Testis (tissue), 3 donors: ENCODE data around the gene MAPRE2. TPM values are rescaled to one million over a fixed set of nuclear protein-coding genes. Genes with fewer than 3 reads are reported as not detected.

Experiments used
- DNase-seq: peaks from one replicate; pipeline ENCODE4 v3.0.0-alpha.2; 2019
- H3K27ac ChIP-seq, 2 donors: fragments of 200-600 bp; sonication (generic); one replicate each; pipeline ENCODE4 v1.5.1; 2019
- H3K27me3 ChIP-seq: fragments of 200-600 bp; sonication (generic); one replicate; pipeline ENCODE4 v1.5.1; 2019
- H3K36me3 ChIP-seq: fragments of 200-600 bp; sonication (generic); one replicate; pipeline ENCODE4 v1.5.1; 2017; ENCODE audit warnings: low read depth; ENCODE audit errors: missing control alignments
- H3K4me1 ChIP-seq: fragments of 200-600 bp; sonication (generic); one replicate; pipeline ENCODE4 v1.5.1; 2019
- H3K4me3 ChIP-seq, 2 donors: fragments of 200-600 bp; sonication (generic); one replicate each; pipeline ENCODE4 v1.5.1; 2017 to 2019
- H3K9me3 ChIP-seq: fragments of 200-600 bp; sonication (generic); one replicate; pipeline ENCODE4 v1.5.1; 2017
- CTCF ChIP-seq, 3 experiments: fragments of 450-650 bp in 2 of 3; fragments of 200-600 bp in 1 of 3; sonication (generic) in 1 of 3; IDR thresholded peaks; one replicate each; pipeline ENCODE4 v1.5.1; 2016 to 2019; ENCODE audit warnings: antibody characterized with exemption in 3 of 3, mild to moderate bottlenecking in 2 of 3, moderate library complexity in 1 of 3
- POLR2A ChIP-seq: fragments of 450-650 bp; IDR thresholded peaks from one replicate; pipeline ENCODE4 v1.6.1; 2017; ENCODE audit warnings: antibody characterized with exemption, mild to moderate bottlenecking, moderate library complexity
- WGBS, 2 donors: methylation state at CpG; one replicate each; pipeline ENCODE4 v1.1.5; 2018; 5-methylcytosine and 5-hydroxymethylcytosine counted together
- intact Hi-C: fragments of 100-400 bp; cut with DNase I; formaldehyde crosslinking; loops from one replicate; pipeline ENCODE4 v1.15.1; 2023; ENCODE audit warnings: low total_unique reads
- polyA plus RNA-seq: library from polyadenylated mRNA; stranded (reverse); fragments of 350-450 nt; fragmentation: Illumina TruSeq; extraction: RNeasy Lipid Tissue Mini Kit (QIAGEN cat#74804); gene quantifications from one replicate; pipeline ENCODE4 v1.2.3, GENCODE V29; 2014; ENCODE audit warnings: low read depth, low replicate concordance; ENCODE audit not compliant: insufficient read depth
- total RNA-seq, 2 donors: library from RNA; depleted of rRNA; stranded (reverse); fragments of >200 nt; gene quantifications; one replicate each; pipeline ENCODE4 v1.2.3, GENCODE V29; 2016

The MAPRE2 gene
- total and polyA plus RNA-seq, 3 donors from 2014 or later, result 14.8 to 17.2 (median 15.2) TPM

GRCh38 chr18:35063875-35064690 is 22.9 kb downstream of the MAPRE2 start:
- WGBS, 2 donors, result 76 to 77% methylated on average over 4 of the region's 4 CpGs
- H3K4me1 ChIP-seq, result peaks cover 6% of the 10 kb centered on the region
- DNase-seq, result no peak
- no peak overlapping the region for H3K4me3 ChIP-seq
- TF ChIP-seq POLR2A, result no peak
- TF ChIP-seq CTCF (IDR thresholded peaks at IDR 0.05), result no peak
- H3K27me3 ChIP-seq, result no peaks in the 10 kb centered on the region
- no peak overlapping the region for H3K27ac ChIP-seq
- H3K36me3 ChIP-seq, result no peaks in the 10 kb centered on the region
- intact Hi-C loops, result no loop called here
- no peaks in the 10 kb centered on the region for H3K9me3 ChIP-seq

DNA sequence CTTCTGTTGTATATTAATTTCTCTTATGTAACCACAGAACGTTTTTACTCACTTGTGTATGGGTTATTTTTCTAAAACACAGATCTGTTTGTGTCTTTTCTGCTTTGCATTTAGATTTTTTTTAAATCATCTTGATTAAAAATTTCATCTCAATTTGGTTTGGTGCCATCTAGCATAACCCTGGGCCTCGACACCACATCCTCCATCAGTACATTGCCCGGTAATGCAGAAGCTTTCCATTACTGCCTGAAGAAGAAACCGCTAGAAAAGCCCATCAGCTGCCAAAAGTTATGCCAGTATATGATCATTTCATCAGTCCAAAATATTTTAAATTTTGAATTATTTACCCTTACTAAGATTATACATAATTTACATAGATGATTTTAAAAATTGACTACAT is 26.2 kb downstream of the MAPRE2 start:
- Histone ChIP-seq H3K4me1 (no peaks in the 10 kb centered on the region), H3K9me3 (no peaks in the 10 kb centered on the region), H3K27me3 (no peaks in the 10 kb centered on the region), H3K36me3 (no peaks in the 10 kb centered on the region), H3K27ac (no peak overlapping the region), H3K4me3 (no peak overlapping the region)
- no peak for DNase-seq
- intact Hi-C loops, result no loop called here
- TF ChIP-seq POLR2A, result no peak
- 85 to 86% methylated on average over 4 of the region's 4 CpGs for WGBS, 2 donors

DNA sequence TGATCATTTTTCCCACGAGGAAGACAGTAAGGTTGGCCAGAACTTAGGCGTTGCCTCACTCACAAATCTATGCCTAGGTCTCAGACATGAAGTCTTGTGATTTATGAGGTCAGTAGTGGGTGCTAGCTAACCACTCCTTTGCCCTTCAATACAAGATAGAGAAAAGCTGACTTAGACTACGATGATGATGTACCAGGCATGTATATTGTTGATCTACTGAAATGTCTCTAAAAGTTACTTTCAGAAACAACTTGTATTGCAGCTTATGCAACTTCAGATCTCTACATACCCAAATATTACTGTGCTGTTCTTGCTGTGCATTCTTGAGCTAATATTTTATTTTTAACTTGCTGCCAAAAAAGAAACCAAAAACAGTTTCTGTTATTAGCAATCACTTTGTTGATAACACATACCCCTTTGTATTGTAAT is 30.6 kb downstream of the MAPRE2 start:
- no peak for TF ChIP-seq POLR2A
- no peak for TF ChIP-seq CTCF (IDR thresholded peaks at IDR 0.05)
- H3K9me3 ChIP-seq, result no peaks in the 10 kb centered on the region
- WGBS, 2 donors, result 62 to 70% methylated on average over 3 of the region's 3 CpGs
- H3K4me3 ChIP-seq, result no peak overlapping the region
- no peaks in the 10 kb centered on the region for H3K36me3 ChIP-seq
- no peaks in the 10 kb centered on the region for H3K4me1 ChIP-seq
- no peak for DNase-seq
- intact Hi-C loops, result no loop called here
- no peaks in the 10 kb centered on the region for H3K27me3 ChIP-seq
- no peak overlapping the region for H3K27ac ChIP-seq

DNA sequence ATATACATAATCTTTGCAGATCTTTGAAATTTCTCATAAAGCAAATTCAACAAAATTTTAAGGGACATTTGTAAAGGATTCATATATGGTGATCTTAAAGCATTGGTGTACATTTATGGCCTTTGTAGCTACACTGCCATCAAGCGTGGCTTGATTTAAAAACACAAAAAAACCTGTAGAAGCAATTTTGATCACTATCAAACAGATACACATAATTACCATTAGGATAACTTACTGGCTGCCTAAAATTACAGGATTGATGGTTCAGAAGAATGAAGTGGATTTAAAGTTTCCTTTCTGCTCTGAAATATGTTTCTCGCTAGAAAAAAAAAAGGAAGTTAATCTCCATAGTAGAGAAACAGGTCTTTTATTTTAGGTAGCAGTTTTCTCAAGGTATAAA is 31.4 kb downstream of the MAPRE2 start:
- DNase-seq, result no peak
- H3K4me3 ChIP-seq, result no peak overlapping the region
- intact Hi-C loops, result no loop called here
- H3K9me3 ChIP-seq, result no peaks in the 10 kb centered on the region
- no peak overlapping the region for H3K27ac ChIP-seq
- WGBS, 2 donors, result 85 to 90% methylated on average over 2 of the region's 2 CpGs
- H3K27me3 ChIP-seq, result no peaks in the 10 kb centered on the region
- no peaks in the 10 kb centered on the region for H3K36me3 ChIP-seq
- no peaks in the 10 kb centered on the region for H3K4me1 ChIP-seq
- TF ChIP-seq CTCF (IDR thresholded peaks at IDR 0.05) (no peak), POLR2A (no peak)

- no peaks in the 10 kb centered on the region for H3K9me3 ChIP-seq
- TF ChIP-seq CTCF (IDR thresholded peaks at IDR 0.05), result no peak
- TF ChIP-seq POLR2A, result no peak
- no peaks in the 10 kb centered on the region for H3K36me3 ChIP-seq
- no peaks in the 10 kb centered on the region for H3K27me3 ChIP-seq
- no peak overlapping the region for H3K4me3 ChIP-seq
- no peak overlapping the region for H3K27ac ChIP-seq
- 59 to 65% methylated on average over 3 of the region's 3 CpGs for WGBS, 2 donors
- intact Hi-C loops, result no loop called here
- H3K4me1 ChIP-seq, result no peaks in the 10 kb centered on the region
- no peak for DNase-seq
Measured at GRCh38 chr18:35073186-35074105, 32.2 kb downstream of the MAPRE2 start.
